NCI-H2196 treated with DMSO at 0.1 percent for 48 hours (cell line): Measurements from ENCODE around the gene TDRD6.
"Not testable (repeated sequence)": the region's sequence is repeated elsewhere in the genome, so short reads cannot be mapped to it uniquely, and the experiment has no call there.

Source experiments
- DNase-seq: peaks from one replicate; lab custom pipeline; 2025; ENCODE audit not compliant: unreplicated experiment; lab: John Stamatoyannopoulos, UW

The TDRD6 gene, protein sequence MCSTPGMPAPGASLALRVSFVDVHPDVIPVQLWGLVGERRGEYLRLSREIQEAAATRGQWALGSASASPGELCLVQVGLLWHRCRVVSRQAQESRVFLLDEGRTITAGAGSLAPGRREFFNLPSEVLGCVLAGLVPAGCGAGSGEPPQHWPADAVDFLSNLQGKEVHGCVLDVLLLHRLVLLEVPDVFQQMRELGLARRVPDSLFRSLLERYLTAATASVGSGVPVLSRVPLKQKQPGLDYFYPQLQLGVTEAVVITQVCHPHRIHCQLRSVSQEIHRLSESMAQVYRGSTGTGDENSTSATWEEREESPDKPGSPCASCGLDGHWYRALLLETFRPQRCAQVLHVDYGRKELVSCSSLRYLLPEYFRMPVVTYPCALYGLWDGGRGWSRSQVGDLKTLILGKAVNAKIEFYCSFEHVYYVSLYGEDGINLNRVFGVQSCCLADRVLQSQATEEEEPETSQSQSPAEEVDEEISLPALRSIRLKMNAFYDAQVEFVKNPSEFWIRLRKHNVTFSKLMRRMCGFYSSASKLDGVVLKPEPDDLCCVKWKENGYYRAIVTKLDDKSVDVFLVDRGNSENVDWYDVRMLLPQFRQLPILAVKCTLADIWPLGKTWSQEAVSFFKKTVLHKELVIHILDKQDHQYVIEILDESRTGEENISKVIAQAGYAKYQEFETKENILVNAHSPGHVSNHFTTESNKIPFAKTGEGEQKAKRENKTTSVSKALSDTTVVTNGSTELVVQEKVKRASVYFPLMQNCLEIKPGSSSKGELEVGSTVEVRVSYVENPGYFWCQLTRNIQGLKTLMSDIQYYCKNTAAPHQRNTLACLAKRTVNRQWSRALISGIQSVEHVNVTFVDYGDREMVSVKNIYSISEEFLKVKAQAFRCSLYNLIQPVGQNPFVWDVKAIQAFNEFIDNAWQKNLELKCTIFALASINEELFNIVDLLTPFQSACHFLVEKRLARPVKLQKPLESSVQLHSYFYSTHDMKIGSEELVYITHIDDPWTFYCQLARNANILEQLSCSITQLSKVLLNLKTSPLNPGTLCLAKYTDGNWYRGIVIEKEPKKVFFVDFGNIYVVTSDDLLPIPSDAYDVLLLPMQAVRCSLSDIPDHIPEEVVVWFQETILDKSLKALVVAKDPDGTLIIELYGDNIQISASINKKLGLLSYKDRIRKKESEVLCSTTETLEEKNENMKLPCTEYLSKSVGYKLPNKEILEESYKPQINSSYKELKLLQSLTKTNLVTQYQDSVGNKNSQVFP (N-terminal part only)

DNA sequence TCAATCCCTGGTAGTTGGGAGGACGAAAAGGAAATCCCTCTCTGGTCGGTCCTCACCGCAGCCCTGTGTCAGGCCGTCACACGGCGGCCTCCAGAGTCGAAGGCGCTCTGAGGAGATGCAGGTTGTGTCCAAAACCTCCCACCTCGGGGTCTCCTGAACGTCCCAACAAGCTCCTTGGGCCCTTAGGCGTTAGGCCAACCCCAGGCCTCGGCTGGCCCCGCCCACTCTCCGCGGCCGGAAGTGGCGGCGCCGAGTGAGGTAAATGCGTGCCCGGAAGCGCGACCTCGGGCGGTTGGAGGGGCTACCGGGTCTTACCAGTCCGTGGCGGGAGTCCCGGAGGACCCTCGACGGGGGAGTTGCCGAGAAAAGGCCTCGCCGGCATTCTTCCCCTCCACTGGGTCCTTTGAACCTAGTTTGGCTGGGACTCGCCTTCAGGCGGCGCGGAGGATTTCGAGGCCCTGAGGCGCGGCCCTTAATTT, at the start of gene TDRD6:
TSS of gene TDRD6 (plus strand) at position 267 of the 479 bp plus-strand sequence. CDS start 244 bp downstream, outside the sequence.
- DNase-seq: no peak

DNA sequence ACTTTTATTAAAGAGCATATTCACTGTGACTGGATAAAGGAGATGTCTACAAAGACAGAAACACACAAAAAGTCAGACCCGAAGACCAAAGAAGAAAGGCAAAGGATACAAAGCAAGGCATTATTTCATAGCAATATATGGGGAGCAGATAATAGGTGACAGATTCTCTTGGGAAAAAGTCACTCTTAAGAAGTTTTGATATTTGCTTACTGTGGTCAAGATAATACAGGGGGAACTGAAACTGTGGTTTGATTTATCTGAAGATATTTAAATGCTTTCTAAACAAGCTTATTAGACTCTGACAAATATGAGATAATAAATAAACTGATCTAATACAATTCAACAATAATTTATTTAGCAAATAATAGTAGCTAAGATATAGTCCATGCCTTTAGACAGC, 49.8 kb upstream of the TDRD6 start:
- no peak for DNase-seq

DNA sequence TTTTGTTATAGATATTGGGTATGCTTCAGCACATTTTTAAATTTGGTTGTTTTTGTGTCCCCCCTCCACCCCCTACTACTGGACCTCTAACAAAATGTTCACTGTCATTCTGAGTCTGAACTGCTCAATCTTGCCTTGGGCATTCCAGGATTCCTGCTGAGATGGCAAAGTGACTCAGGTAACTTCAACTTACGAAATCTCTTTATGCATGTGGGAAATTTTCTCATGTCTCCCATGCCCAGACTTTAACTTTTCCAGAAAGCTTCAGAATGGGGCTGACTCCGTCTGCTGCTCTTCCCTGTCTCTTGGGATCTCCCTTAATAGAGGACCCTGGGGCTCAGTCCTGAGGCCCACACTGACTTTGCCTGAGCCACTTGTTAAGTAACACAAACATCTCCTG, 49.0 kb upstream of the TDRD6 start:
- no peak for DNase-seq

DNA sequence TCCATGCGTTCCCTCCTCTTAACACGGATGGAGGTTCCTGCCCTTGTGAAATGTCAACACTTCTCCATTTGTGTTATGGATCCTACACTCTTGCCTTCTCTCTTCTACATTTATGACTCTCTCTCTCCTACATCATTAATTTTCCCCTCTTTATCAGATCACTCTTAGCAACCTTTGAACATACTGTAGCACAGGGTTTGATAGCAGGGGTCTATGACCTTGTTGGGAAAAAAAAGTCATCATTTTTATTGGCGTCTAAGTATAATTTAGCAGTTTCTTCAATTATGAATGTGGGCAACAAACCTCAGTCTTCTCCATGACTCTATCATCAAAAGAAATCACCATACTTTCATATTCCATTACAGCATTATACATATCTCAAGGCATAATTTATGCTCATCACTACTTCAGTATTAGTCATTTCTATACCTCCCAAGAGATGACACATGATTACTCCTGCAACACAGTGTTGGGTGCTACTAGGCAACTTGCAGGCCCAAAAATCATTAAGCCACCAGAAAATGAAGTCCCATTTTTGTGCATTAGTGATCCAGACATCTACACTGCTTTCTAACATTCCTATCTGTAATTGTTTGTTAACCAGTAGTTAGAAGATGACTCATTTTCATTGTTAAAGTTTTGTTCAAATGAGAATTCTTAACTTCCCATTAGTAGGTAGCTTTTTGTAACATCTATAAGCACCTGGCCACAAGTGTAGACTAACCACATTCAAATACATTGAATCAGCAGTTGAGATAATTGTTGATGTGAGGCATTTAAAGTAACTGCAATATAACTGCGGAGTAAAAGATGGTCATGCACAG, 44.5 kb upstream of the TDRD6 start:
- no peak for DNase-seq

DNA sequence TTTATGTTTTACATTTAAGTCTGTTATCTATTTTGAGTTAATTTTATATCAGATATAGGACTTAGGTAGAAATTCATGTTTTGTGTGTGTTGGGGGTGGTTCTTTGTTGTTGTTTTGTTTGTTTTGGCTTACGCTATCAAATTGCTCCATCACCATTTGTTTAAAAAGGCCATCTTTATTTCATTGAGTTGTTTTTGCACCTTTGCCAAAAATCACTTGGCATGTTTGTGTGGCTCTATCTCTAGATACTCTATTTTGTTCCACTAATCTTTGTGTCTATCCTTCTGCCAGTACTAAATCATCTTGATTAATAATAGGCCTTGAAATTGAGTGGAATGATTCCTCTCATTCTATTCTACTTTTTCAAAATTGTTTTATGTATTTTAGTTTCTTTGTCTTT, 42.4 kb upstream of the TDRD6 start:
- DNase-seq: no peak

DNA sequence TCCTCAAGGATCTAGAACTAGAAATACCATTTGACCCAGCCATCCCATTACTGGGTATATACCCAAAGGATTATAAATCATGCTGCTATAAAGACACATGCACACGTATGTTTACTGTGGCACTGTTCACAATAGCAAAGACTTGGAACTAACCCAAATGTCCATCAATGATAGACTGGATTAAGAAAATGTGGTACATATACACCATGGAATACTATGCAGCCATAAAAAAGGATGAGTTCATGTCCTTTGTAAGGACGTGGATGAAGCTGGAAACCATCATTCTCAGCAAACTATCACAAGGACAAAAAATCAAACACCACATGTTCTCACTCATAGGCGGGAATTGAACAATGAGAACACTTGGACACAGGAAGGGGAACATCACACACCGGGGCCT, 39.6 kb upstream of the TDRD6 start:
- not testable (repeated sequence) for DNase-seq

DNA sequence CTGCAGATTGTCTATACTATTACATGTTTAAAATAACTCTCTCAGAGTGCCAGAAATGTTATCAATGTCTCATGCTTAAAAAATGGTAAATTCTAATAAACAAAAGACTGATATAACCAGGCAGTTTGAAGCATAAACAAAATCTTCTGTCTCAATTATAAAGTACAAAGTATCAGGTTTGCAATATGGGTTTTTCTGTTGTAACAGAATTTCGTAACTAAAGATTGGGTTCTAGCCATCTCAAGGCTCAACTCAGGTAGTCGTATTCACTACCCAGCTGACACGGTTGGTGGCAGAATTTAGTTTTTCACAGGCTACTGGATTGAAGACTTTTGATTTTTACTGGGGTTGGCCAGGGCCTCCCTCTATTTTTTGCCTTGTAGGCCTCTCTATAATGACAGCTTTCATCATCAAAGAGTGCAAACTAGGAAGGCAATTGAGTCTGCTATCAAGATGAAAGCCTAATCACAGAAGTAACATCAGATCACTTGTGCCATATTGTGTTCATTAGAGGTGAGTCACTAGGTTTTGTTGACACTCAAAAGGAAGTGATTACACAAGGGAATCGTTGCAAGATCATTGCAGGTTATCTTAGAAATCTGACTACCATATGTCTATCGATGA, 38.7 kb upstream of the TDRD6 start:
- DNase-seq: no peak

DNA sequence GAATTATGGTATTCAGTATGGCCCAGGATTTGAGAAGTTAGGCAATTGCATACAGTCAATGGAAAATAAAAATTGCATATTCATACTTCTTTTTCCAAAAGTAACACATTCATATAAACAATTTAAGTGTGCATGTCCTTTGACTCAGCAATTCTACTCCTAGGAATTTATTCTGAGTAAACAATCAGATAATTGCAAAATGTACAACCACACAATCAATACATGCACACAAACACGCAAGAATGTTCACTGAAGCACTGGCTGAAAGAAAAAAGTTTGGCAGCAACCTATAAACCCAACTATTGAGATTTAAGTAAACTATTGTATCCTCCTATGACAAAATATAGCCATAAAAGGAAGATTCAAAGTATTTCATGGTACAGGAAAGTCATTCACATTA, 36.7 kb upstream of the TDRD6 start:
- no peak for DNase-seq

DNA sequence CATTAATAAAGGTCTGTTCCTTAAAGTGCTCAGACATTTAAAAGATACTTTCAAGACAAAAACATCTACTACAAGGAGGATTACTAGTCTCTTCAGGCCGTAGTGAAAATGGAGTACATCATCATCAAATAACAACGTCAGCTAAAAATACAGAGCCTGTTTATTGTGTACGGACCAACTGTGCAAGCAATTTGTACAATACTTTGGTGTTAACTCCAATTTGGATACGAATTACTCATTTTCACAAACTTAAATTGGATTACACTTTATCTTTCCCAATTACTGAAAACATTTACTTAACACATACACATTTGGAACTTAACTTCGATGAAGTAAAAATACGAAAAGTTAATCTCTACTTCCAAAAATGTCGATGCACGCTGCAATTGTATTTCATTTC, 35.9 kb upstream of the TDRD6 start:
- DNase-seq: no peak

DNA sequence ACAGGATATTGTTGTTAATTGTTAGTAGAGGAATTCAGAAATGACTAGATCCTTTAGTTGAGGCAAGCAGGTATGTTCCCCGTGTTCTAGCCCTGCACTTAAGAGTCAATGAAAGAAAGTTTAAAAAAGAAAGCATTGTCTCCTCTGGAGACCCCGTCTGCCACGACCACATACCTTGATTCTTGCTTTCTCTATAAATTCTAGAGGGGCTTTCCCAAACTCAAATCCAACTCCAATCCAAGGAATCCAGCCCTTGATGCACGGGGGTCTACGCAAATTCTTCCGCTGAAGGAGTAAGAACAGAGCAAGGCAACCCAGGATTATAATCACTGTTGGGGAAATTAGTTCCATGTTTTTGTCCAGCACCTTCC, 35.5 kb upstream of the TDRD6 start:
- DNase-seq: no peak

DNA sequence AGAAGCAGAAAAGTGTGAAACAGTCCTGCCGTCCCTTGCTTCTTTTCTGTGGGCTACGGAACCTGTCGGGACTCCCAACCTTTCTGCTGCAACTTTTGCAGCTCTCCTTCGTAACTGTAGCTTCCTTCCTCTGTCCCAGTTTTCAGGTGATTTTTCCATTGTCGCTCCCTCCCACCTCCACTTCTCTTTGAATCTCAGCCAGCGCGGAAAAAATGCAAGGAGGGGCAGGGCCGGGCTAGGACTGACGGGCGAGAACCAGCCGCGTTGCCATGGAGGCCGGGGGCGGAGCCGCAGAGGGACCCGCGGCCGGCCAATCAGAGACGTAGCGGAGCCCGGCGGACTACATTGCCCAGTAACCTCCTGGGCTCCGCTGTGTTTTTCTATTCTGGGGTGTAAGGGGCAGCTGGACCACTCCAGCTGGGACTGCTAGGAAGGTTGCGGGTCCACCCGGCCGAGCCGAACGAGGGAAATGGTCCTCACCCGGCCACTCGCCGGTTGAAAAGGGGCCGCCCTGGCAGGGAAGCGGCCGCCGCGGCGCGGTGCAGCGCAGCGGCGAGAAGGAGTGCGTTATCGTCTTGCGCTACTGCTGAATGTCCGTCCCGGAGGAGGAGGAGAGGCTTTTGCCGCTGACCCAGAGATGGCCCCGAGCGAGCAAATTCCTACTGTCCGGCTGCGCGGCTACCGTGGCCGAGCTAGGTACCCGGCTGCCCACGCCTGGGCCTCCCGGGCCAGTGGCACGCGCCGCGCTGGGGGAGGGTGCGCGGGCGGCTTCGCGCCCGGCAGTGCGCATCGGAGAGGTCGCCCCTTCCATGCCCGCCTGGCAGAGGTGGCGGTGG, 34.9 kb upstream of the TDRD6 start, which contains the start of the genes CYP39A1 and SLC25A27:
TSS of gene CYP39A1 (minus strand) at position 216 of the 836 bp plus-strand sequence. CDS start 236 bp downstream, outside the sequence.
TSS of gene SLC25A27 (plus strand) at position 373 of the 836 bp plus-strand sequence. CDS start at position 591, 218 bp downstream.
- peak; percentile 75 for DNase-seq

DNA sequence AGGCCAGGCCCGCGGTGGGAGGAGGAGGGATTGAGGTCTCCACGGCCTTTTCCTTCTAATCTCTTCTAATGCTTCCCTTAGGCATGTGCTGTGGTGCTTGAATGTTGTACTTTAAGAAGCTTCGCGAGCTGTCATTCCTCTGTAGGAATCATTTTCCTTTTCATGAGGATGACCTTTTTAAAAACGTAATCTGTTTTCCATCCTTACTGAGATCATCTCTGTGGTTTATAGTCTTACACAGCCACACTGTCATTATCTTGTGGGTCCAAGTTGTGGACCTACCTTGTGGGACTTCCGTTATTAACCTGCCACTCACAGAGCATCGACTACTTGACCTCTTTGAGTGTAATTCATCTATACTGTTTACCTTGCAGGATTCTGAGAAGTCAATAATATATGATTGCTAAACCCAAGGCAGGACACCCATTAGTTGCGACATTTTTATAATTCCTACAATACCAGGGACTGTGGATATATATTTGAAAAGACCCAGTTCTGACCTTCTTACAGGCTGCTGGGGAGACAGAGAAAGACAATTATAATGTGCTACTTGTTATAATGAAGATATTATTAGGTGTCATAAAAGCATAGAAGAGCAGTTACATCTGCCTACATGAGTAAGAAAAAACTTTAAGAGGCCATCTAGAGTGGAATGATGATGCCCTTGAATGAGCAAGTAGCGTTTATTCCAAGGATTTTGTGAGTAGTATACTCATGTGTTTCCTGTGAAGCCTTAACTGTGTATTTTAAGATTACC, 34.1 kb upstream of the TDRD6 start:
- DNase-seq: no peak

DNA sequence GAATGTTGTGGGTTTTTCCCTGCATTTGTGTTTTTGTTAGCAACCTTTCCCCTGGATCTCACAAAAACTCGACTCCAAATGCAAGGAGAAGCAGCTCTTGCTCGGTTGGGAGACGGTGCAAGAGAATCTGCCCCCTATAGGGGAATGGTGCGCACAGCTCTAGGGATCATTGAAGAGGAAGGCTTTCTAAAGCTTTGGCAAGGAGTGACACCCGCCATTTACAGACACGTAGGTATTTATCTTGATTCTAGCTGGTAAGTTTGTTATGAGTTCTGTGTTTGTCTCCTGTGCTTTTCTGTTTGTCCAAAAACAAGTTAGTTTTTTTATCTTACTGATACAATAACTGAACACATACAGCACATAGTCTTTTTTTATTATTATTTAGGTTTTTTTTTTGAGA, 31.9 kb upstream of the TDRD6 start:
- no peak for DNase-seq

DNA sequence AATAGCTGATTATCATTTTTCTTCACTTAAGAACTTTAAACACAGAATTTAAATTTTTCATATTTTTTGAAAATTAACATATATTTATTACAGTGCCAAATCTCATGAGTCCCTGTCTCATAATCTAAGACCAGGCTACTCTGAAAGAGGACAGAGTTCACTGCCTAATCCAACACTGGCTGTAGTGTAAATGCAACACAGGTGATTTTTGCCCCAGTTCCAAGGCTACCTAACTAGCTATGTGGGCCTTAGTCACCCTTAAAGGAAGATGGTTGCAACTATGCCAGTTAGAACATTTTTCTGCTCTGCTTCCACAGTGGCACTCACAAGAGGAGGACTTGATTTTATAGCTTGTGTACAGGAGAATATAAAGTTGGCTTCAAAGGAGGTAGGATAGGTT, 30.0 kb upstream of the TDRD6 start:
- DNase-seq: no peak

DNA sequence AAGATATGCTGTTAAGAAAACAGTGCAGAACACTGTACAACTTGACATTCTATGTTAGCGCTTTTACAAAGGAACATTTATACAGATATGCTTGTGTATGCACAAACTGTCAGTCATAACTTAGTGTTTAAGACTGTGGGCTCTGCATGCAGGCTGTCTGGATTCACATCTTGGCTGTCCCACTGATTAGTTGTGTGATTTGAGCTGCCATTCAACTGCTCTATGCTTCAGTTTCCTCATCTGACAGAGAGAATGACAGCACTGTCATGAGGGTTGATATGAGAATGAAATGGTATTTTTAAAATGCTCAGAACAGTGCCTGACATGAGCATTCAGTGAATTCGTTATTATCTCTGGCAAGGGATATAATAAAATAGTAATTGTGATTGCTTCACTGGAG, 26.2 kb upstream of the TDRD6 start:
- DNase-seq: no peak

DNA sequence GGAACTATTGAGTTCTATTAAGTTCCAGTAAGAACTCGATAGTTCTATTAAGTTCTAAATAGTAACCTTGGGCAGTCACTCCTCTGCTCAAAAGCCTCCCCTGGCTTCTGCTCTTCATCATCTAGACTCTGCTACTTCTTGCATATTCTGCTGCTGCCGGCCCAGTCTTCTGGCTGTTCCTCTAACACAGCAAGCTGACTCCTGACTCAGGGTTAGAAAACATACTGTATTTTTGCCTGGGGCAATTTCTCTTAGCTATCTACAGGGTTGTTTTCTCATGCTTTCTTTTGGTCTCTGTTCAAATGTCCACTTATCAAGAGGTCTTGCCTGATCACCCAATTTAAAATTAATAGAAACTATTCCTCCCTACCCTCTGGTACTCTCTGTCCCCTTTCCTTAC, 20.3 kb upstream of the TDRD6 start:
- DNase-seq: no peak

DNA sequence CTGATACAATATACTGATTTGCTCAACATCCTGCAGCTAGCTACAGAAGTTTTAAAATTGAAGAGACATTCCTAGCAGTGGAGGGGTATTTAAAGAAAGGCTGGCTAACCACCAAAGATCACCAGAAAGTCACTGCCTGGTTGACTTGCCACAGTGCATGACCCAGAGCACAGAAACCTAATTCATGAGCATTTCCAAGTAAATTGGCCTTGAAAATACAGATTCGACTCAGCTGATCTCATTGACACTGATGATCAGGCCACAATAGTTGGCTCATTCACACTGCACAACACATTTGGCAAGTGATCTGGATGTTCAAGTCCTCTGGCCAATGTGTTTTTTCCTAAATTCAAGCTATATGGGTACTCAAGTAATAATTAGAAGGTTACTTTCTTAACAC, 13.3 kb upstream of the TDRD6 start:
- DNase-seq: no peak
